GM21526 (cell line): ENCODE data around the gene SYNCRIP.
"Not testable (repeated sequence)": the region's sequence is repeated elsewhere in the genome, so short reads cannot be mapped to it uniquely, and the experiment has no call there.

Experiments
- ATAC-seq: cut with Tn5 transposase; IDR thresholded peaks from one replicate; pipeline ENCODE4 v1.9.1; 2021; ENCODE audit warnings: moderate library complexity; ENCODE audit not compliant: unreplicated experiment, low FRiP score

Gene SYNCRIP

GRCh38 chr6:85600713-85601313 is 41.9 kb downstream of the SYNCRIP start:
- no peak for ATAC-seq

GRCh38 chr6:85594197-85594930 is 48.3 kb downstream of the SYNCRIP start:
- peak; percentile 9 for ATAC-seq

GRCh38 chr6:85593438-85594196 is 49.1 kb downstream of the SYNCRIP start, which contains the start of gene SNX14:
Gene SNX14, minus strand, starts transcription at chr6:85593858. Its CDS starts 140 bp downstream, at chr6:85593718.
- ATAC-seq = peak; percentile 88

- ATAC-seq = no peak
Observed at GRCh38 chr6:85592033-85592432, 50.7 kb downstream of the SYNCRIP start.

GRCh38 chr6:85591207-85591606 is 51.5 kb downstream of the SYNCRIP start:
- no peak for ATAC-seq

GRCh38 chr6:85585741-85586140 is 56.9 kb downstream of the SYNCRIP start:
- no peak for ATAC-seq

GRCh38 chr6:85582832-85583231 is 59.9 kb downstream of the SYNCRIP start:
- ATAC-seq = not testable (repeated sequence)

GRCh38 chr6:85581572-85581971 is 61.1 kb downstream of the SYNCRIP start:
- no peak for ATAC-seq

GRCh38 chr6:85580878-85581267 is 61.8 kb downstream of the SYNCRIP start:
- peak; percentile 66 for ATAC-seq

GRCh38 chr6:85580118-85580877 is 62.4 kb downstream of the SYNCRIP start:
- ATAC-seq = peak; percentile 24

GRCh38 chr6:85579581-85579980 is 63.1 kb downstream of the SYNCRIP start:
- no peak for ATAC-seq

- no peak for ATAC-seq
Observed at GRCh38 chr6:85576476-85576875, 66.2 kb downstream of the SYNCRIP start.

GRCh38 chr6:85574932-85575598 is 67.6 kb downstream of the SYNCRIP start:
- no peak for ATAC-seq

- no peak for ATAC-seq
Observed at GRCh38 chr6:85569323-85569722, 73.4 kb downstream of the SYNCRIP start.

GRCh38 chr6:85568411-85568810 is 74.3 kb downstream of the SYNCRIP start:
- ATAC-seq = no peak

- no peak for ATAC-seq
Observed at GRCh38 chr6:85565736-85566135, 77.0 kb downstream of the SYNCRIP start.

GRCh38 chr6:85564223-85564622 is 78.5 kb downstream of the SYNCRIP start:
- not testable (repeated sequence) for ATAC-seq
